HuH-7 (cell line): Measurements from ENCODE around the gene MYH4.

Source experiments
- DNase-seq: peaks from one replicate; pipeline ENCODE4 v3.0.0; 2011; ENCODE audit warnings: low spot score

The MYH4 gene

GRCh38 chr17:10469459-10469858 is at the start of gene MYH4:
TSS of gene MYH4 (minus strand) at chr17:10469559. CDS start at chr17:10466745, 2,814 bp downstream.
- no peak for DNase-seq

GRCh38 chr17:10518271-10519037 is 49.1 kb upstream of the MYH4 start, which contains the start of gene MYH1:
TSS of gene MYH1 (minus strand) at chr17:10518542. CDS start at chr17:10516642, 1,900 bp downstream.
- DNase-seq = no peak

DNA sequence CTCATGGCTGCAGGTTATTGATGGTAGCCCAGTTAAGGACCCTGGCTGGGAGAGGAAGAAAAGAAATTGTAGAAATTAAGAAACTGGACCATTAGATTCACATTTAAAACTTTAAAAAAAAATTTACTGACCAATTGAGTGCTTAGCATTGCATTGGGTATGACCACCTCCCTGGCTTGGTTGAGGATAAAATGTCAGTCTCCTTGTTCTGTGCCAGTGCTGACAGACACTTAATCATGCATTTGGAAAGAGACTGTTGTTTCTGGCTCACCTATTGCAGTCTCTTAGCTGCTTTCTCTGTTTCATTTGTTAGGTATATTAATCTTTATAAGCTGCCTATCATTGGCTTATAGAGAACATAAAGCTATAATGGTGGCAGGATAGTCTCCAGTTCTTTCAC is 47.3 kb upstream of the MYH4 start:
- DNase-seq = no peak

DNA sequence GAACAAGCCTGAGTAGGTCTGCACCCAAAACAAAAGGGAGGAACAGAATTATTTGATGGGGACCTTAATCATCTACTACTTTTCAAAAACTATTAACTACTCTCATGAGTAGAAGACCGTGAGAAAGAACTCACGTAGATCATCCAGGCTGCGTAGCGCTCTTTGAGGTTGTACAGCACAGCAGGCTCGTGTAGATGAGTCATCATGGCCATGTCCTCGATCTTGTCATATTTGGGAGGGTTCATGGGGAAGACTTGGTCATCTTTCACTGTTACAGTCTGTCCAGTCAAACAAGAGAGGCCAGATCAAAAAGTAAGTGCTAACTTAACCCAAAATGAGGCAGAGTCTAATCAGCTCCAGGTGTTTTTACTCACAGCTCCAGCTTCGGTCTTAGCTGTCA is 46.7 kb upstream of the MYH4 start:
- no peak for DNase-seq

GRCh38 chr17:10513299-10514067 is 44.1 kb upstream of the MYH4 start:
- DNase-seq = no peak

DNA sequence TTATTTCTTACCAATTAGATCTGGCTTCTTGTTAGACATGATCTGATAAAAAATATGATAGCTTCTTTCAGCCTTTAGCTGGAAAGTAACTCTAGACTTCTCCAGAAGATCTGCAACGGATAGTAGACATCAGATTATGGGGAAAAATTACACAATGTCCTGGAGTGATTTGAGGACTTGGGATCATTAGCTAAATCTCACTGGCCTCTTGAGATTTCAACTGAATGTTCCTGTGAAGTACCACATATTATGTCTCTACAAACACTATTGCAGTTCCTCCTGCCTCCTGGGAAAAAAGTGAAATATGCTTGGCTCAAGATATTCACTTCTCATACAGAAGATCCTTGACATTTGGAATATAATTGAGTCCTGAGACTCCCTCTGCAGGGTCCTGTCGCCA is 43.5 kb upstream of the MYH4 start:
- DNase-seq = no peak

DNA sequence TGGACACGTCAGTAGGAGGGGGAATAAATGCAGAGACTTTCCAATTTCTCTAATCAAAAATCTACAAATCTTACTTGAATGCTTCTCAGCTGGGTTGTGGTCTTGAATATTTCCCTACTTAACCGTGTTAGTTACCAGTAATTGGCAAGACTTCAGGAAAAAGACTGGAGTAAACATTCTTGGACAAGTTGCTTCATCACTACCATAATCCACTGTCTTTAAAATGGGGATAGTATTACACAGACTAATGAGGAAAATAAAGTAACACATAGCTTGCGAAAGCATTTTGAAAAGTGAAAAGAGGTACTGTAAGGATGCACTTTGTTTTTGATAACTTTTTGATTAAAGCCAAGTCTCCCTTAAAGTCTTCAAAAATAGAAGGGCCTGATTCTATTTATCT is 30.6 kb upstream of the MYH4 start:
- DNase-seq = no peak

DNA sequence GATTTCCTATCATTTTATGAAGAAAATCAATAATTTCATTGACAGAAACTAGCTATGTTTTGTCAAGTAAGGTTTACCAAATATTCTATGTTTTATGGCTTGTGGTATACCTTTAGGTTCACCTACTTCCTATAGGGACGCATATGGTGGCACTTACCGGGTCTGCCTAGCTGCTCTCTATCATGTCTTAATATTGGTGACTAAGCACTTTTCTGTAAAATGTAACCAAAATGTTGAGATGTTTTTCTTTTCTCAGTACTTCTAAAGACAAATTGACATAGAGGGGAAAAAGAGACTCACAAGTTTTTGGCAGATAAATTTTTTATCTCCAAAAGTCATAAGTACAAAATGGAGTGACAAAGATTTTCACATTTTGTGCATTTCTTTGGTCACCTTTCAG is 22.6 kb upstream of the MYH4 start:
- DNase-seq = no peak

DNA sequence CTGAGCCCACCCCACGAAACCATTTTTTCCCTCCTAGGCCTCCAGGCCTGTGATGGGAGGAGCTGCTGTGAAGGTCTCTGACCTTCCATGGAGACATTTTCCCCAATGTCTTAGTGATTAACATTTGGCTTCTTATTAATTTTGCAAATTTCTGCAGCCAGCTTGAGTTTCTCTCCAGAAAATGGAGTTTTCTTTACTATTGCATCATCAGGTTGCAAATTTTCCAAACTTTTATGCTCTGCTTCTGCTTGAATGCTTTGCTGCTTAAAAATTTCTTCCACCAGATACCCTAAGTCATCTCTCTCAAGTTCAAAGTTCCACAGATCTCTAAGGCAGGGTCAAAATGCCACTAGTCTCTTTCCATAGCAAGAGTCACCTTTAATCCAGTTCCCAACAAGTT is 12.9 kb upstream of the MYH4 start:
- no peak for DNase-seq

GRCh38 chr17:10477701-10478100 is 8.3 kb upstream of the MYH4 start:
- DNase-seq = no peak

- DNase-seq = no peak
Measured at GRCh38 chr17:10474536-10474935, 5.2 kb upstream of the MYH4 start.

GRCh38 chr17:10471858-10472257 is 2.5 kb upstream of the MYH4 start:
- DNase-seq = no peak

DNA sequence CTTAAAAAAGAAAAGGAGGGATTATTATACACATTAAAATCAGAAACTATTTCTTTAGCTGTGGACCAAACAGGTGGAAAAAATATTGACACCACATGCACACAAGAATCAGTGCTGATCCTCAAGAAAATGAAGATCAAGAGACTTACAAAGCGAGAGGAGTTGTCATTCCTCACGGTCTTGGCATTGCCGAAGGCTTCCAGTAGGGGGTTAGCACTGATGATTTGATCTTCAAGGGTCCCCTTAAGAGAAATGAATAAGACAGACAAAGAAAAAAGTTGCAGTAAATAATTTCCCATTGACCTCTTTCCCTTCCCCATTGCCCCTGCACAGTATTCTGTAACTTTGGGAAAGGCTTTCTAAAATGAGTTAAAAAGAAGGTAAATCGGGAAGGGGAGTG is 6.0 kb downstream of the MYH4 start:
- no peak for DNase-seq

GRCh38 chr17:10460062-10460461 is 9.3 kb downstream of the MYH4 start:
- peak; percentile 20 for DNase-seq

DNA sequence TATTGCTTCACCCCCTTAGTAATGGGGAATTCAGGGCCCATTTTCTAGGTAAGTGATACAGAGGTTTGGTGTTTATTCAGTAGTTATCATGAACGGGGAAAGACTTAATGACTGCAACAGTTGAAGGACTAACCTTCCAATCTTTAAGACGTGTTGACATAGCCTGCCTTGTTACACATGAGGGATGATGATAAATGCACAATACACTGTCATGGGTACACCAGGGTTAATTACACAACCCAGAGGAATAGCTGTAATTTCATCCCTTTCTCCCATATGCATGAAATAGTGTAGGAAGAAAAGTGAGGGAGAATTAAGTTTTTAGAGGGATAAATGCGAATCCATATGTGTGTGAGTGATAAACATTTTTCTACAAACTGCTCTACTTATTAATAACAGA is 10.7 kb downstream of the MYH4 start:
- no peak for DNase-seq

GRCh38 chr17:10457952-10458351 is 11.4 kb downstream of the MYH4 start:
- DNase-seq = no peak

DNA sequence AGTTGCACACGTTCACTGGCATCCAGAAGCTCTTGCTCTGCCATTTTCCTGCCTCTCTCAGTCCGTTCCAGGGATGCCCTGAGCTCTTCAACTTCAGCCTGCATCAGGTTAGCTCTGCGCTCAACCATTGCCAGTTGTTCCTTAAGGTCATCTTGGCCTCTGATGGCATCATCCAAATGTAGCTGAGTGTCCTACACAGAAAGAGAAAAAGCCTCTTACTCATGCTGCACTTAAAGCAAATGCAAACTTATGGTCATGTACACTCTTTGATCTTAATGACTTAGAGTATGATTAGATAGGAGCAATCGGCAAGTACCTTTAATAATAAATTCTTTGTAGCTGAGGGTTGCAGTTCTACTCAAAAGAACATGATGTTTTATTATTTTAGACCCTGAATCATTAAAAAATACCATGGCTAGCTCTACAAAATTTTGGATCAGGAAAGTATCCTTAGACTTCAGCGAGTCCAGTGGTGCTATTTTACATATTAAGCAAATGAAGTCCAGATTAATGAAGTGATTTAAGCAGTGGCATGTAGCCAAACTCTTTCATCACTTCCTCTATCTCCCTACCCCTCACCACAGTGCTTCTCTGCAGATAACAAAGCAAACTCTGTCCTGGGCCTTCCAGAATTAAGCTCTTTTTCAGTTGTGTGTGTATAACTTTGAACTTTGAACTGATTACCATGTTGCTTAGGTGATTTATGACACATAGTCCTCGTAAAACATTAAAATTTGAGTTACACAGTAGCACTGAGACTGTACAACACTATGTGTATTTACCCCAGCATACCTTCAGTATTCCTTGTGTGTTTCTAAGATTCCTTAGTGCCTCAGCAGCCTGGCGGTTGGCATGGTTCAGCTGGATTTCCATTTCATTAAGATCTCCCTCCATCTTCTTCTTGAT is 22.1 kb downstream of the MYH4 start:
- peak; percentile 38 for DNase-seq

GRCh38 chr17:10439816-10440215 is 29.5 kb downstream of the MYH4 start:
- no peak for DNase-seq

GRCh38 chr17:10435096-10435495 is 34.3 kb downstream of the MYH4 start:
- no peak for DNase-seq

DNA sequence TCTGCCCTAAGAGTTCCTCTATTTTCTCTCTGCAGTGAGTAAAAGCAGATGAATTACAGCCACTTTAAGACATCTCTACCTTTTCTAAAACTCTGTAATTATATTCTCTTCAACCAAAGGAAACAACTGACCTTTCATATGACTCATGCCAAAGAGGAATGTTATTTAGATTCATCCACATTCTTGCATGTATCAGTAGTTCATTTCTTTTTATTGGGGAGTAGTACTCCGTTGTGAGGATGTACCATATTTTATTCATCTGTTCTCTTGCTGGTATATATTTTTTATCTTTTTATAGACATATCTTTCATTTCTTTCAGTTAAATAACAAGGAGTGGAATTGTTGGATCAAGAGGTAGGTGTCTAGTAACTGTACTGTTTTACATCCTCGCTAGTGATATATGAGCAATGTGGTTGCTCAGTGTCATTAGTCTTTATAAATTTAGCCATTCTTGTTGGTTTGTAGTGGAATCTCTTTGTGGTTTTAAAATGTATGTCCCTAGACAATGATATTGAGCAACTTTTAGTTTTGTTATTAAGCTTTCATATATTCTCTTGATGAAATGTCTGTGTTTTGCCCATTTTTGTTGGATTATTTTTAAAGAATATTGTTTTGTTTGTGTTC is 39.8 kb downstream of the MYH4 start:
- no peak for DNase-seq

DNA sequence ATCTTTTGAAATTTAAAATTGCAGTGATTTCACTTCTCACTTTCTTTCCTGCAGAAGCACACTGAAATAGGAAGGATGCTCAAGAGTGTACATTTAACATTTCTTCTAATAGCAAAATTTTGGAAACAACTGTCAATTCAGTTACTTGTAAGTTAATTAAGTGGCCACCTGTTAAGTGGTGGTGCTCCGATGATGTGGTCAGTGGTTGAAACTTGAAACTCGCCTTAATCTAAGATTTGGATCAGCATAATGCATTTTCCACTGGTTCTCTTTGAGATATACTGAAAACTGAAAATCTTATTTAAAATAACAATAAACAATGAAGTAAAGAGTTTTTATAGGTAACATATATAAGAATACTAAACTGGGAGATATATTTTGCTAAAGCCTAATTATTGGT is 40.6 kb downstream of the MYH4 start:
- no peak for DNase-seq
